ENCODE measurements around the gene SNX13.

The SNX13 gene

DNA sequence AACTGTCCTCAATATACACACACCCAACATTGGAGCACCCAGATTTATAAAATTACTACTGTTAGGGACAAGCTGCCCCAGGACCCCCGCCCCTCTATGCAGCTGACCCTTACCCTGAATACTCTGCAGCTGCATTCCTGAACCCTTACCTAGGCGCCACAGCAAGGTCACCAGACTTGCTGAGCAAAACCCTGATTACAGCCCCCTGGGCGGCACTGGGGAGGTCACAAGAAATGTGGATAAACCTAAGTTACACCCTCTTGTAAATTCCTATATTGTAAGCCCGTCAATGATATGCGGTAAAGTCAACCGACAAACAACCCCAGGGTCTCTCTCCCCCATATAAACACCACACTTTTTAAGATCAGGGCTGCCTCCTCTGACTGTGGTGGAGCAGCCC lies 25.1 kb downstream of the SNX13 start:
- no peaks in the 10 kb centered on the region for H3K27me3 ChIP-seq (ENCODE audit: control insufficient read depth in 1 of 2, insufficient read depth in 1 of 2, low read length in 2 of 2)
- H2BK5ac ChIP-seq (ENCODE audit: low read depth, low read length, poor library complexity, severe bottlenecking), result no peak overlapping the region
- H3K79me1 ChIP-seq (replicated peaks; ENCODE audit: low read length, poor library complexity, severe bottlenecking), result peaks cover 23% of the 10 kb centered on the region
- no peak overlapping the region for H2AK5ac ChIP-seq (ENCODE audit: low read length, severe bottlenecking)
- no peak overlapping the region for H3K18ac ChIP-seq (ENCODE audit: low read depth in 1 of 2, low read length in 2 of 2)
- no peaks in the 10 kb centered on the region for H3K4me1 ChIP-seq (ENCODE audit: control insufficient read depth, insufficient read depth, low read depth, low read length)
- H3K9ac ChIP-seq (ENCODE audit: low read length), result no peak overlapping the region
- WGBS, result 81% methylated on average over 6 of the region's 6 CpGs
- H4K8ac ChIP-seq (ENCODE audit: low read length), result no peak overlapping the region
- no peak overlapping the region for H3K23ac ChIP-seq (ENCODE audit: low read length in 2 of 2)
- no peak overlapping the region for H3K27ac ChIP-seq (ENCODE audit: low read length, poor library complexity, severe bottlenecking)
- no peak overlapping the region for H2BK15ac ChIP-seq (ENCODE audit: low read depth, poor library complexity, severe bottlenecking)
- no peak for DNase-seq
- H3K36me3 ChIP-seq (ENCODE audit: control insufficient read depth in 1 of 2, insufficient read depth in 2 of 2, low read depth in 1 of 2, low read length in 2 of 2), result peaks cover 0 to 2% of the 10 kb centered on the region in 2 experiments
- no peak overlapping the region for H3K4me2 ChIP-seq (ENCODE audit: low read length, poor library complexity, severe bottlenecking)
- H3K4me3 ChIP-seq (ENCODE audit: insufficient read depth in 1 of 2, low read depth in 1 of 2, low read length in 2 of 2), result no peak overlapping the region
- H3K14ac ChIP-seq (ENCODE audit: low read length in 2 of 2), result no peak overlapping the region
- H2BK12ac ChIP-seq (ENCODE audit: low read length in 2 of 2), result no peak overlapping the region
- no peak overlapping the region for H4K91ac ChIP-seq (ENCODE audit: low read length)
- peaks cover 14% of the 10 kb centered on the region for H3K9me3 ChIP-seq (ENCODE audit: control insufficient read depth, low read length)
- H2BK120ac ChIP-seq (ENCODE audit: low read depth, low read length), result no peak overlapping the region
- no peak overlapping the region for H2AFZ ChIP-seq (ENCODE audit: low read depth, low read length)
- H3K4ac ChIP-seq (ENCODE audit: low read depth in 1 of 2, low read length in 2 of 2), result no peak overlapping the region

GRCh38 chr7:17913250-17913649 lies 27.0 kb downstream of the SNX13 start:
- no peaks in the 10 kb centered on the region for H3K4me1 ChIP-seq (ENCODE audit: control insufficient read depth, insufficient read depth, low read depth, low read length)

GRCh38 chr7:17912536-17913235 lies 27.6 kb downstream of the SNX13 start:
- peaks cover 22% of the 10 kb centered on the region for H3K79me1 ChIP-seq (replicated peaks; ENCODE audit: low read length, poor library complexity, severe bottlenecking)
- no peak overlapping the region for H3K9ac ChIP-seq (ENCODE audit: low read length)
- no peak overlapping the region for H2BK5ac ChIP-seq (ENCODE audit: low read depth, low read length, poor library complexity, severe bottlenecking)
- DNase-seq, result no peak
- H3K4me3 ChIP-seq (ENCODE audit: insufficient read depth in 1 of 2, low read depth in 1 of 2, low read length in 2 of 2), result no peak overlapping the region
- H3K4me1 ChIP-seq (ENCODE audit: control insufficient read depth, insufficient read depth, low read depth, low read length), result no peaks in the 10 kb centered on the region
- H3K27ac ChIP-seq (ENCODE audit: low read length, poor library complexity, severe bottlenecking), result no peak overlapping the region
- no peaks in the 10 kb centered on the region for H3K27me3 ChIP-seq (ENCODE audit: control insufficient read depth in 1 of 2, insufficient read depth in 1 of 2, low read length in 2 of 2)
- no peak overlapping the region for H3K14ac ChIP-seq (ENCODE audit: low read length in 2 of 2)
- no peak overlapping the region for H3K4ac ChIP-seq (ENCODE audit: low read depth in 1 of 2, low read length in 2 of 2)
- no peak overlapping the region for H2AK5ac ChIP-seq (ENCODE audit: low read length, severe bottlenecking)
- no peak overlapping the region for H4K8ac ChIP-seq (ENCODE audit: low read length)
- H4K91ac ChIP-seq (ENCODE audit: low read length), result no peak overlapping the region
- no peak overlapping the region for H2BK15ac ChIP-seq (ENCODE audit: low read depth, poor library complexity, severe bottlenecking)
- no peak overlapping the region for H2AFZ ChIP-seq (ENCODE audit: low read depth, low read length)
- H3K4me2 ChIP-seq (ENCODE audit: low read length, poor library complexity, severe bottlenecking), result no peak overlapping the region
- WGBS, result 83% methylated on average over 5 of the region's 5 CpGs
- no peak overlapping the region for H3K18ac ChIP-seq (ENCODE audit: low read depth in 1 of 2, low read length in 2 of 2)
- H2BK120ac ChIP-seq (ENCODE audit: low read depth, low read length), result no peak overlapping the region
- H3K36me3 ChIP-seq (ENCODE audit: control insufficient read depth in 1 of 2, insufficient read depth in 2 of 2, low read depth in 1 of 2, low read length in 2 of 2), result peaks cover 0 to 7% of the 10 kb centered on the region in 2 experiments
- no peak overlapping the region for H3K23ac ChIP-seq (ENCODE audit: low read length in 2 of 2)
- peaks cover 12% of the 10 kb centered on the region for H3K9me3 ChIP-seq (ENCODE audit: control insufficient read depth, low read length)
- no peak overlapping the region for H2BK12ac ChIP-seq (ENCODE audit: low read length in 2 of 2)

More at GRCh38 chr7:17913250-17913649, 27.0 kb downstream of the SNX13 start:
- H2BK12ac ChIP-seq (ENCODE audit: low read length in 2 of 2), result no peak overlapping the region
- no peak for DNase-seq
- H4K91ac ChIP-seq (ENCODE audit: low read length), result no peak overlapping the region
- no peak overlapping the region for H2BK15ac ChIP-seq (ENCODE audit: low read depth, poor library complexity, severe bottlenecking)
- no peak overlapping the region for H2AK5ac ChIP-seq (ENCODE audit: low read length, severe bottlenecking)
- no peak overlapping the region for H3K9ac ChIP-seq (ENCODE audit: low read length)
- no peak overlapping the region for H3K14ac ChIP-seq (ENCODE audit: low read length in 2 of 2)
- H2BK5ac ChIP-seq (ENCODE audit: low read depth, low read length, poor library complexity, severe bottlenecking), result no peak overlapping the region
- H3K36me3 ChIP-seq (ENCODE audit: control insufficient read depth in 1 of 2, insufficient read depth in 2 of 2, low read depth in 1 of 2, low read length in 2 of 2), result peaks cover 0 to 7% of the 10 kb centered on the region in 2 experiments
- no peaks in the 10 kb centered on the region for H3K27me3 ChIP-seq (ENCODE audit: control insufficient read depth in 1 of 2, insufficient read depth in 1 of 2, low read length in 2 of 2)
- H2AFZ ChIP-seq (ENCODE audit: low read depth, low read length), result no peak overlapping the region
- no peak overlapping the region for H4K8ac ChIP-seq (ENCODE audit: low read length)
- H3K4ac ChIP-seq (ENCODE audit: low read depth in 1 of 2, low read length in 2 of 2), result no peak overlapping the region
- H3K18ac ChIP-seq (ENCODE audit: low read depth in 1 of 2, low read length in 2 of 2), result no peak overlapping the region
- no peak overlapping the region for H3K27ac ChIP-seq (ENCODE audit: low read length, poor library complexity, severe bottlenecking)
- H2BK120ac ChIP-seq (ENCODE audit: low read depth, low read length), result no peak overlapping the region
- H3K4me3 ChIP-seq (ENCODE audit: insufficient read depth in 1 of 2, low read depth in 1 of 2, low read length in 2 of 2), result no peak overlapping the region
- 98% methylated on average over 2 of the region's 2 CpGs for WGBS
- H3K79me1 ChIP-seq (replicated peaks; ENCODE audit: low read length, poor library complexity, severe bottlenecking), result peaks cover 22% of the 10 kb centered on the region
- no peak overlapping the region for H3K23ac ChIP-seq (ENCODE audit: low read length in 2 of 2)
- no peak overlapping the region for H3K4me2 ChIP-seq (ENCODE audit: low read length, poor library complexity, severe bottlenecking)
- peaks cover 14% of the 10 kb centered on the region for H3K9me3 ChIP-seq (ENCODE audit: control insufficient read depth, low read length)

GRCh38 chr7:17912050-17912449 lies 28.2 kb downstream of the SNX13 start:
- Histone ChIP-seq H3K9me3 (ENCODE audit: control insufficient read depth, low read length) (peaks cover 5% of the 10 kb centered on the region), H2BK5ac (ENCODE audit: low read depth, low read length, poor library complexity, severe bottlenecking) (no peak overlapping the region), H2BK12ac (ENCODE audit: low read length in 2 of 2) (no peak overlapping the region), H2AFZ (ENCODE audit: low read depth, low read length) (no peak overlapping the region), H3K36me3 (ENCODE audit: control insufficient read depth in 1 of 2, insufficient read depth in 2 of 2, low read depth in 1 of 2, low read length in 2 of 2) (peaks cover 0 to 7% of the 10 kb centered on the region in 2 experiments), H3K23ac (ENCODE audit: low read length in 2 of 2) (no peak overlapping the region), H3K27ac (ENCODE audit: low read length, poor library complexity, severe bottlenecking) (no peak overlapping the region), H4K8ac (ENCODE audit: low read length) (no peak overlapping the region), H3K4me3 (ENCODE audit: insufficient read depth in 1 of 2, low read depth in 1 of 2, low read length in 2 of 2) (no peak overlapping the region), H3K4me1 (ENCODE audit: control insufficient read depth, insufficient read depth, low read depth, low read length) (no peaks in the 10 kb centered on the region), H3K18ac (ENCODE audit: low read depth in 1 of 2, low read length in 2 of 2) (no peak overlapping the region), H4K91ac (ENCODE audit: low read length) (no peak overlapping the region), H3K4ac (ENCODE audit: low read depth in 1 of 2, low read length in 2 of 2) (no peak overlapping the region), H2AK5ac (ENCODE audit: low read length, severe bottlenecking) (no peak overlapping the region), H2BK120ac (ENCODE audit: low read depth, low read length) (no peak overlapping the region), H3K27me3 (ENCODE audit: control insufficient read depth in 1 of 2, insufficient read depth in 1 of 2, low read length in 2 of 2) (no peaks in the 10 kb centered on the region), H3K79me1 (replicated peaks; ENCODE audit: low read length, poor library complexity, severe bottlenecking) (peaks cover 22% of the 10 kb centered on the region), H2BK15ac (ENCODE audit: low read depth, poor library complexity, severe bottlenecking) (no peak overlapping the region), H3K4me2 (ENCODE audit: low read length, poor library complexity, severe bottlenecking) (no peak overlapping the region), H3K9ac (ENCODE audit: low read length) (no peak overlapping the region), H3K14ac (ENCODE audit: low read length in 2 of 2) (no peak overlapping the region)
- WGBS, result 86% methylated on average over 1 of the region's 1 CpG
- DNase-seq, result no peak
